Prostate gland (tissue), 2 donors: Measurements from ENCODE around the gene SLC26A11. TPM values are rescaled to one million over a fixed set of nuclear protein-coding genes. Genes with fewer than 3 reads are reported as not detected.

Experiments used
- DNase-seq: peaks from one replicate; pipeline ENCODE4 v3.0.0-alpha.2; 2019; ENCODE audit warnings: low spot score
- H3K27ac ChIP-seq, 2 donors: fragments of 200-600 bp; sonication (generic); 2 replicates each; pipeline ENCODE4 v1.5.1; 2017 to 2019
- H3K27me3 ChIP-seq: fragments of 200-600 bp; sonication (generic); replicated peaks from 2 replicates; pipeline ENCODE4 v1.5.1; 2019; ENCODE audit not compliant: insufficient read depth
- H3K36me3 ChIP-seq, 2 donors: fragments of 200-600 bp; sonication (generic); 1 replicate in 1 of 2; 2 replicates in 1 of 2; pipeline versions ENCODE4 v1.5.1 to v1.8.1; 2017 to 2019
- H3K4me1 ChIP-seq: fragments of 200-600 bp; sonication (generic); replicated peaks from 2 replicates; pipeline ENCODE4 v1.5.1; 2019
- H3K4me3 ChIP-seq, 2 donors: fragments of 200-600 bp; sonication (generic); 2 replicates each; pipeline ENCODE4 v1.5.1; 2017 to 2019
- H3K9me3 ChIP-seq: fragments of 200-600 bp; sonication (generic); 2 replicates; pipeline ENCODE4 v1.5.1; 2017
- POLR2A ChIP-seq: fragments of 450-650 bp; IDR thresholded peaks from one replicate; pipeline ENCODE4 v1.6.1; 2016; ENCODE audit warnings: antibody characterized with exemption, mild to moderate bottlenecking
- POLR2AphosphoS5 ChIP-seq: sonication (generic); formaldehyde crosslinking; IDR thresholded peaks from one replicate; pipeline ENCODE4 v1.6.1; 2017; ENCODE audit warnings: antibody characterized with exemption
- WGBS: methylation state at CpG from one replicate; pipeline ENCODE4 v1.1.5; 2018; 5-methylcytosine and 5-hydroxymethylcytosine counted together
- intact Hi-C: fragments of 100-400 bp; cut with DNase I; formaldehyde crosslinking; loops from one replicate; pipeline ENCODE4 v1.14.2; 2022
- total RNA-seq, 2 donors: library from RNA; depleted of rRNA; stranded (reverse); fragments of >200 nt; gene quantifications; one replicate each; pipeline ENCODE4 v1.1.0, GENCODE V29; 2016
- TF ChIP-seq, protein P1 (sequence below), 4 experiments: fragments of 200-600 bp in 2 of 4; fragments of 450-650 bp in 2 of 4; sonication (generic) in 2 of 4; IDR thresholded peaks; 1 replicate in 3 of 4; 2 replicates in 1 of 4; pipeline ENCODE4 v1.5.1; 2016 to 2019; ENCODE audit warnings: antibody characterized with exemption in 4 of 4, mild to moderate bottlenecking in 2 of 4, moderate library complexity in 2 of 4

Gene SLC26A11
- total RNA-seq, 2 donors from 2014 or later = 16.9 to 32.4 TPM

DNA sequence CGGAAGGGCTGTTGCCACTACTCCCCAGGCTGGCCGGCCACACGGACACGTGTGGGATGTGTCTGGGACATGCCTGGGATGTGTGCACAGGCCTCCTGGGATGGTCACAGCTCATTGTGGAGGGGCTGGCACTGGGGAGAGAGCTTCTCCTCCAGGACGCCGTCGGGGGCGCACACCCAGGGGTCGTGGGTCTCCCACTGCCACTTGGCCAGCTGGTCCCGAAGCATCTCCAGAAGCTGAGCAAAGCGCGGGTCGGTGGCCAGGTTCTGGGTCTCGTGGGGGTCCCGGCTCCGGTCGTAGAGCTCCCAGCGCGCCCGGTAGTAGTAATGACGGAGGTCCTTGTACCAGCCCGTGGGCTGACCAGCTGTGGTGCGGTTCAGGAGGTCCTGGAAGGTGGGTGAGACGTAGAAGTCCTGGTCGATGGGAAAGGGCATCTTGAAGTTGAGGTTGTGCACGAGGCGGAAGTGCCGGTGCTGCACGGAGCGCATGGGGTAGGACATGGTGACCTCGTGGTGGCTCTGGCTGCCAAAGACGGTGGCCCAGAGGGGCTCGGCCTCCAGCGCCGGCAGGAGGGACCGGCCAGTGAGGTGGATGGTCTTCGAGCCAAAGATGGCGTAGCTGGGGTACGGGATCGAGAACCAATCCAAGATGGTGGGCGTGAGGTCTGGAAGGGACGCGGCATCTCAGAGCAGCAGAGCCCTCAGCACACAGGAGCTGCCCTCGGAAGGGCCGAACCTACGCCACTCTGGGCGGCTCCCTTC lies 9.7 kb upstream of the SLC26A11 start:
- TF ChIP-seq, protein P1, sequence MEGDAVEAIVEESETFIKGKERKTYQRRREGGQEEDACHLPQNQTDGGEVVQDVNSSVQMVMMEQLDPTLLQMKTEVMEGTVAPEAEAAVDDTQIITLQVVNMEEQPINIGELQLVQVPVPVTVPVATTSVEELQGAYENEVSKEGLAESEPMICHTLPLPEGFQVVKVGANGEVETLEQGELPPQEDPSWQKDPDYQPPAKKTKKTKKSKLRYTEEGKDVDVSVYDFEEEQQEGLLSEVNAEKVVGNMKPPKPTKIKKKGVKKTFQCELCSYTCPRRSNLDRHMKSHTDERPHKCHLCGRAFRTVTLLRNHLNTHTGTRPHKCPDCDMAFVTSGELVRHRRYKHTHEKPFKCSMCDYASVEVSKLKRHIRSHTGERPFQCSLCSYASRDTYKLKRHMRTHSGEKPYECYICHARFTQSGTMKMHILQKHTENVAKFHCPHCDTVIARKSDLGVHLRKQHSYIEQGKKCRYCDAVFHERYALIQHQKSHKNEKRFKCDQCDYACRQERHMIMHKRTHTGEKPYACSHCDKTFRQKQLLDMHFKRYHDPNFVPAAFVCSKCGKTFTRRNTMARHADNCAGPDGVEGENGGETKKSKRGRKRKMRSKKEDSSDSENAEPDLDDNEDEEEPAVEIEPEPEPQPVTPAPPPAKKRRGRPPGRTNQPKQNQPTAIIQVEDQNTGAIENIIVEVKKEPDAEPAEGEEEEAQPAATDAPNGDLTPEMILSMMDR (IDR thresholded peaks at IDR 0.05) = no peak
- TF ChIP-seq POLR2AphosphoS5 = no peak
- TF ChIP-seq POLR2A = no peak
- intact Hi-C loops = no loop called here
- Histone ChIP-seq H3K27me3 (no peaks in the 10 kb centered on the region), H3K4me3 (no peak overlapping the region), H3K4me1 (no peaks in the 10 kb centered on the region), H3K9me3 (no peaks in the 10 kb centered on the region), H3K36me3 (peaks cover 4 to 22% of the 10 kb centered on the region in 2 donors), H3K27ac (no peak overlapping the region)
- DNase-seq = no peak
- WGBS = 93% methylated on average over 47 of the region's 47 CpGs

DNA sequence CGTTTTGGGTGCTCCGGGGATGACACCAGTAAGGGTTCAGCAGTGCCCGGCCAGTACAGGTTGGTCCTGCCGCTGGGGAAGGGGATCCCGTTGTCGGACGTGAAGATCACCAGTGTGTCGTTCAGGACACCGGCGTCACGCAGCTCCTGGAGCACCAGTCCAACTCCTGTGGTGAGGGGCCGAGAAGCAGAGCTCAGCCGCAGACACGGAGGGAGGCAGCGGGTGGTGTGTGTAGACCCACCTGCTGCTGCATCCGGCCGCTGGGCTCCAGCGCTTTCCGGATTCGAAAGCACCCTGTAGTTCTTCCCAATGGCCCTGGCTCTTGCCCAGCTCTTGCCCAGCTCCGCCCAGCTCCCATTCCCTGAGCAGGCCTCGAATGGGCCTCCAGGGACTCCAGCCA lies 8.1 kb upstream of the SLC26A11 start:
- TF ChIP-seq POLR2AphosphoS5 (no peak), POLR2A (no peak)
- TF ChIP-seq, protein P1 (IDR thresholded peaks at IDR 0.05) = no peak
- intact Hi-C loops = no loop called here
- H3K27me3 ChIP-seq = no peaks in the 10 kb centered on the region
- no peaks in the 10 kb centered on the region for H3K4me1 ChIP-seq
- H3K36me3 ChIP-seq = peaks cover 4 to 22% of the 10 kb centered on the region in 2 donors
- H3K4me3 ChIP-seq = no peak overlapping the region
- H3K9me3 ChIP-seq = no peaks in the 10 kb centered on the region
- DNase-seq = no peak
- H3K27ac ChIP-seq = no peak overlapping the region
- WGBS = 93% methylated on average over 22 of the region's 22 CpGs

DNA sequence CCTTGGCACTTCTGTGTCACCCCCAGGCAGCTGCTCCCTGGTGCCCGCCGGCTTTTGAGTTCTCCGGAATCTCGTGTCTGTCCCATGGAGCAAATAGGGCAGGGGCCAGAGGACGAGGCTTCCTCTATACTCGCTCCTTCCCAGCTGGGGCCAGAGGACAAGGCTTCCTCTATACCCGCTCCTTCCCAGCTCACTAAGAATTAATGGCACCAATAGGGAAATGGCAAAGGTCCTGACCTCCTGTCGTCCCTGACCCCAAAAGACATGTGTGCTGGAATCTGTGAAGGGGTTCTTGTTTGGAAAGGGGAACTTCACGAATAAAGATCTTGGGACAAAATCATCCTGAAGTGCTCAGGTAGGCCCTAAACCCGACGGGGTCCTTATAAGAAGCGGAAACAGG lies 7.7 kb upstream of the SLC26A11 start:
- no peak for DNase-seq

DNA sequence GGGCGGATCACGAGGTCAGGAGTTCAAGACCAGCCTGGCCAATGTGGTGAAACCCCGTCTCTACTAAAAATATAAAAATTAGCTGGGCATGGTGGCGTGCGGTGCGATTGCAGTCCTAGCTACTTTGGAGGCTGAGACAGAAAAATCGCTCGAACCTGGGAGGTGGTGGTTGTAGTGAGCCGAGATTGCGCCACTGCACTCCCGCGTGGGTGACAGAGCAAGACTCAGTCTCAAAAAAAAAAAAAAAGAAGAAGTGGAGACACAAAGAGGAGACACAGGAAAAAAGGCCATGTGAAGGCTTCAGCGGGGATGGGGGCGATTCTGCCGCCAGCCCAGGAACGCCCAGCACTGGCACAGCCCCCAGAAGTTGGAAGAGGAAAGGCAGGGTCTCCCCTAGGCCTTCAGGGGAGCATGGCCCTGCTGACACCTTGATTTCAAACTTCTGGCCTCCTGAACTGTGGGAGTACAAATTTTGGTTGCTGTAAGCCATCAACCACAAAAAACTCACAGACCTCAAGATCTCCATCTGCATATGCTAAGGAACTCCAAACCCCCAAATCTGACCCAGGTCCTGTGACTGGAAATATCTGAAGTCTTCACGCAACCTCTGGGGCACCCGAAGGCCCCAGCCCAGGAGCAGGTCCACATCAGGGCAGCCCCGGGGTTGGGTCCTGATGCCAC lies 7.1 kb upstream of the SLC26A11 start:
- Histone ChIP-seq H3K36me3 (peaks cover 4 to 22% of the 10 kb centered on the region in 2 donors), H3K4me3 (no peak overlapping the region), H3K9me3 (no peaks in the 10 kb centered on the region), H3K4me1 (no peaks in the 10 kb centered on the region), H3K27ac (no peak overlapping the region), H3K27me3 (no peaks in the 10 kb centered on the region)
- intact Hi-C loops = no loop called here
- TF ChIP-seq POLR2A = no peak
- TF ChIP-seq POLR2AphosphoS5 = no peak
- 79% methylated on average over 19 of the region's 19 CpGs for WGBS
- DNase-seq = no peak

More for the DNA sequence above, 7.7 kb upstream of the SLC26A11 start:
- WGBS = 90% methylated on average over 12 of the region's 12 CpGs
- Histone ChIP-seq H3K9me3 (no peaks in the 10 kb centered on the region), H3K27me3 (no peaks in the 10 kb centered on the region), H3K4me3 (no peak overlapping the region), H3K4me1 (no peaks in the 10 kb centered on the region), H3K27ac (no peak overlapping the region), H3K36me3 (peaks cover 4 to 22% of the 10 kb centered on the region in 2 donors)
- intact Hi-C loops = no loop called here
- TF ChIP-seq POLR2A = no peak
- no peak for TF ChIP-seq POLR2AphosphoS5
- TF ChIP-seq, protein P1 (IDR thresholded peaks at IDR 0.05) = no peak

DNA sequence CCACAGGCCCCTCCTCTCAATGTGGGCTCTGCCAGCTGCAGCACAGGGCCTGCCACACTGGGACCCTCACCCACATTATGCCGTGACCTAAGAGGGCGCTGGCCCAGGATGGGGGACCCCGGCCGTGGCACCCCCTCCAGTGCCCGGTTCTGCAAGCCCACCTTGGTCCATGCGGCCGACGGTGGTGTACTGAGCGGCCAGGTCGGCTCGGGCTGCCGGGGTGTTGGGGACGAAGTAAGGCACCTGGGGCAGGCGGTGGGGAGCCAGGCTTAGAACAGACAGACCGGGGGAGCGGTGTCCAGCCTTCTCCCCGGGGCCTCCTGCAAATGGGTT lies 6.6 kb upstream of the SLC26A11 start:
- H3K27ac ChIP-seq = no peak overlapping the region

More for the DNA sequence above, 6.6 kb upstream of the SLC26A11 start:
- intact Hi-C loops = no loop called here
- DNase-seq = no peak
- no peaks in the 10 kb centered on the region for H3K4me1 ChIP-seq
- H3K27me3 ChIP-seq = no peaks in the 10 kb centered on the region
- TF ChIP-seq POLR2A (no peak), POLR2AphosphoS5 (no peak)
- TF ChIP-seq, protein P1 (IDR thresholded peaks at IDR 0.05) = no peak
- WGBS = 97% methylated on average over 17 of the region's 17 CpGs
- H3K36me3 ChIP-seq = peaks cover 4 to 19% of the 10 kb centered on the region in 2 donors
- no peaks in the 10 kb centered on the region for H3K9me3 ChIP-seq
- no peak overlapping the region for H3K4me3 ChIP-seq
